Mucosa of descending colon (tissue), 3 donors: ENCODE data around the gene NUP153. TPM values are rescaled to one million over a fixed set of nuclear protein-coding genes. Genes with fewer than 3 reads are reported as not detected.
"Not testable (repeated sequence)": the region's sequence is repeated elsewhere in the genome, so short reads cannot be mapped to it uniquely, and the experiment has no call there.

Experiments
- ATAC-seq: fragments of 200-7000 bp; cut with Tn5 transposase; one replicate; pipeline ENCODE4 v1.9.1; 2020; ENCODE audit warnings: mild to moderate bottlenecking, moderate library complexity
- DNase-seq, 3 donors: peaks; one replicate each; pipeline ENCODE4 v3.0.0-alpha.2; 2020
- H3K36me3 ChIP-seq: fragments of 200-600 bp; one replicate; pipeline ENCODE4 v1.8.0; 2021; ENCODE audit warnings: low read depth, mild to moderate bottlenecking
- H3K4me1 ChIP-seq: fragments of 200-600 bp; one replicate; pipeline ENCODE4 v1.8.0; 2021; ENCODE audit warnings: low read depth, mild to moderate bottlenecking
- H3K4me3 ChIP-seq: fragments of 200-600 bp; one replicate; pipeline ENCODE4 v1.8.0; 2021; ENCODE audit warnings: mild to moderate bottlenecking
- H3K9me3 ChIP-seq: fragments of 200-600 bp; one replicate; pipeline ENCODE4 v1.8.0; 2021; ENCODE audit warnings: mild to moderate bottlenecking
- intact Hi-C, 2 donors: fragments of 100-400 bp; cut with DNase I in 1 of 2; cut with micrococcal nuclease in 1 of 2; formaldehyde crosslinking; loops; one replicate each; pipeline versions ENCODE4 v1.11.0 to v1.11.1; 2022; cut with DNase I, micrococcal nuclease
- long read RNA-seq, 2 donors: library from polyadenylated mRNA; unstranded; transcript quantifications; one replicate each; pipeline ENCODE4 v2.0.0, GENCODE V29; 2019 to 2021
- total RNA-seq, 3 donors: library from RNA; stranded (reverse); fragmentation: NEBNext Ultra II Directional in 2 of 3; extraction: Animal tissue kit (Norgen Biotek cat#: 25700) in 2 of 3; gene quantifications; one replicate each; pipeline versions ENCODE4 v1.2.1 to v1.2.4, GENCODE V29; 2021 to 2023
- TF ChIP-seq, protein P1 (sequence below): fragments of 200-600 bp; IDR thresholded peaks from one replicate; pipeline ENCODE4 v1.8.0; 2022; ENCODE audit warnings: antibody characterized with exemption, mild to moderate bottlenecking
- donor health status: DM: no; HTN: no; CAD: no; lungs with moderate emphysema.
- donor health status: DM: no; HTN: no; CAD: no.
- donor health status: DM: no; HTN: yes; CAD: no.

Gene NUP153
- 10 to 100 TPM; 29.8 to 34.0 (median 33.3) TPM for total RNA-seq
- long read RNA-seq, donor 1, full-length matches to known transcripts, result 3 of 17 reads
- long read RNA-seq, donor 1, partial matches to known transcripts, result 8 of 17 reads
- long read RNA-seq, donor 1, other reads (novel, unspliced or antisense), result 6 of 17 reads
- long read RNA-seq, donor 2, partial matches to known transcripts, result 1 of 1 reads
- long read RNA-seq, donor 2, other reads (novel, unspliced or antisense), result 0 of 1 reads

DNA sequence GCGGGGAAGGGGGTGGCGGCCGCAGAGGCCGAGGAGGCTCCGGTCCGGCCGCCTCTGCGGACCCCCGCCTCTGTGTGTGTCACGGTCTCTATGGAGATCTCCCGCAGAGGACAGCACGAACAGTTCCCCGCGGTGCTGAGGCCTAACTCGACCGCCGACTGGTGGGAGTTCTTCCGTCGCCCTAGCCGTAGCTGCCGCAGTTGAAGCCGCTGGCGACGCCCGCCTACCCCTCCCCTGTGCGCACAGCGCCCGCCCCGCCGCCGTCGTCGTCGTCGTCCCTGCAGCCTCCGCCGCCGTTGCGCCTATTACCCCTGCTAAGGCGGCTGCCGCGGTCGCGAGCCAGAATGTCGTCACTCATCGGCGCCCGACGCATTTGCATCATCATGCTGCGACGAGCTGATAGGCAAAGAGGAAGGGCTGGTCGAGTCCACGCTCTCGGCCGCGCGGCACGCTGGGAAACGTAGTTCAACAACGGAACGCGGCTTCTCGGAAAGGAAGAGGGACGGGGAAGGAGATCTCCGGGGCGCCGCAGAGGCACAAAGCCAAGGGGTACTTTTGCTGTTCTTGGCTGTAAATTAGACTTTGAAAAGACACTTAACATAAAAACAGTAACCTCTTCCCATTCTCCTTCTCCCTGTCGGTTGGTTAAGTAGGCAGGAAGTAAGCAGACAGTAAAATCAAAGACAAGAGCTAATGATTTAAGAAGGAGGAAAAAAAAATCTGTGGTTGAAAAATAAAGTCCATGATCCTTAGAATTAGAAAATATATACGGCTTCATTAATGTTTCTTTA is at the start of gene NUP153:
NUP153 (minus strand) TSS at position 346 of the 791 bp plus-strand sequence. CDS start 538 bp downstream, outside the sequence.
- Histone ChIP-seq H3K4me3 (peak within 1 kb of the TSS; percentile 94), H3K4me1 (peaks cover 23% of the 10 kb centered on the region), H3K36me3 (peaks cover 9% of the 10 kb centered on the region), H3K9me3 (no peaks in the 10 kb centered on the region)
- DNase-seq, result peak; percentile 99 to 100 (median 100)
- ATAC-seq, result peak; percentile 93
- intact Hi-C loops, result no loop called here
- TF ChIP-seq, protein P1, sequence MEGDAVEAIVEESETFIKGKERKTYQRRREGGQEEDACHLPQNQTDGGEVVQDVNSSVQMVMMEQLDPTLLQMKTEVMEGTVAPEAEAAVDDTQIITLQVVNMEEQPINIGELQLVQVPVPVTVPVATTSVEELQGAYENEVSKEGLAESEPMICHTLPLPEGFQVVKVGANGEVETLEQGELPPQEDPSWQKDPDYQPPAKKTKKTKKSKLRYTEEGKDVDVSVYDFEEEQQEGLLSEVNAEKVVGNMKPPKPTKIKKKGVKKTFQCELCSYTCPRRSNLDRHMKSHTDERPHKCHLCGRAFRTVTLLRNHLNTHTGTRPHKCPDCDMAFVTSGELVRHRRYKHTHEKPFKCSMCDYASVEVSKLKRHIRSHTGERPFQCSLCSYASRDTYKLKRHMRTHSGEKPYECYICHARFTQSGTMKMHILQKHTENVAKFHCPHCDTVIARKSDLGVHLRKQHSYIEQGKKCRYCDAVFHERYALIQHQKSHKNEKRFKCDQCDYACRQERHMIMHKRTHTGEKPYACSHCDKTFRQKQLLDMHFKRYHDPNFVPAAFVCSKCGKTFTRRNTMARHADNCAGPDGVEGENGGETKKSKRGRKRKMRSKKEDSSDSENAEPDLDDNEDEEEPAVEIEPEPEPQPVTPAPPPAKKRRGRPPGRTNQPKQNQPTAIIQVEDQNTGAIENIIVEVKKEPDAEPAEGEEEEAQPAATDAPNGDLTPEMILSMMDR, result peak; percentile 6

DNA sequence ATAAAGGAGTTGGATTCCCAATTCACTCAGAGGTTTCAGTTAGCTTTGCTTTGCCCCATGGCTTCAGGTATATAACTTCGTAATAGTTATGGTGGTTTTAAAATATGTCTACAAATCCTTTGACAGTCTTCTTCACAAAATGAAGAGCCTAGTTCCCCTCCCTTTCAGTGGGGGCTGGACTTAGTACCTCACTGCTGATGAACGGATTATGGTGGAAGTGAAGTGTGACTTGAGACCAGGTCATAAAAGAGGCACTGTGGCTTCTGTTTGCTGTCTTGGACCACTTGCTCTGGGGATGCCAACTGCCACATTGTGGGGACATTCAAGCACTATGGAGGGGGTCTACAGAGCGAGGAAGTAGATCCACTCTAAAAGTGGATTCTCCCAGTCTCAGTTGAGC is 47.5 kb upstream of the NUP153 start:
- no peak for ATAC-seq
- no peaks in the 10 kb centered on the region for H3K36me3 ChIP-seq
- no peak for DNase-seq
- TF ChIP-seq, protein P1, result no peak
- H3K9me3 ChIP-seq, result no peaks in the 10 kb centered on the region
- intact Hi-C loops, result no loop called here
- no peaks in the 10 kb centered on the region for H3K4me1 ChIP-seq
- H3K4me3 ChIP-seq, result no peak overlapping the region

DNA sequence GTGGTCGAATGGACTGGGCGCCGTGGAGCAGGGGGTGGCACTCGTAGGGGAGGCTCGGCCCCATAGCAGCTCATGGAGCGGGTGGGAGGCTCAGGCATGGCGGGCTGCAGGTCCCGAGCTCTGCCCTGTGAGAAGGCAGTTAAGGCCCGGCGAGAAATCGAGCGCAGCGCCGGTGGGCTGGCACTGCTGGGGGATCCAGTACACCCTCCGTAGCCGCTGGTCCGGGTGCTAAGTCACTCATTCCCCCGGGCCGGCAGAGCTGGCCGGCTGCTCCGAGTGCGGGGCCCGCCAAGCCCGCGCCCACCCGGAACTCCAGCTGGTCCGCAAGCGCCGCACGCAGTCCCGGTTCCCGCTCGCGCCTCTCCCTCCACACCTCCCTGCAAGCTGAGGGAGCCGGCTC is 38.6 kb upstream of the NUP153 start:
- H3K4me1 ChIP-seq, ATAC-seq, H3K4me3 ChIP-seq, H3K36me3 ChIP-seq, intact Hi-C loops, H3K9me3 ChIP-seq, DNase-seq: not testable (repeated sequence)

DNA sequence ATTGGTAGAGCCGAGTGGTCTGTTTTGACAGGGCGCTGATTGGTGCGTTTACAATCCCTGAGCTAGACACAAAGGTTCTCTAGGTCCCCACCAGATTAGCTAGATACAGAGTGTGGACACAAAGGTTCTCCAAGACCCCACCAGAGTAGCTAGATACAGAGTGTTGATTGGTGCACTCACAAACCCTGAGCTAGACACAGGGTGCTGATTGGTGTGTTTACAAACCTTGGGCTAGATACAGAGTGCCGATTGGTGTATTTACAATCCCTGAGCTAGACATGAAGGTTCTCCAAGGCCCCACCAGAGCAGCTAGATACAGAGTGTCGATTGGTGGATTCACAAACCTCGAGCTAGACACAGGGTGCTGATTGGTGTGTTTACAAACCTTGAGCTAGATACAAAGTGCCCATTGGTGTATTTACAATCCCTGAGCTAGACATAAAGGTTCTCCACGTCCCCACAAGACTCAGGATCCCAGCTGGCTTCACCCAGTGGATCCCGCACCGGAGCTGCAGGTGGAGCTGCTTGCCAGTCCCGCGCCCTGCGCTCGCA is 38.1 kb upstream of the NUP153 start:
- DNase-seq, intact Hi-C loops, H3K36me3 ChIP-seq, ATAC-seq, H3K4me3 ChIP-seq, H3K4me1 ChIP-seq, H3K9me3 ChIP-seq: not testable (repeated sequence)

DNA sequence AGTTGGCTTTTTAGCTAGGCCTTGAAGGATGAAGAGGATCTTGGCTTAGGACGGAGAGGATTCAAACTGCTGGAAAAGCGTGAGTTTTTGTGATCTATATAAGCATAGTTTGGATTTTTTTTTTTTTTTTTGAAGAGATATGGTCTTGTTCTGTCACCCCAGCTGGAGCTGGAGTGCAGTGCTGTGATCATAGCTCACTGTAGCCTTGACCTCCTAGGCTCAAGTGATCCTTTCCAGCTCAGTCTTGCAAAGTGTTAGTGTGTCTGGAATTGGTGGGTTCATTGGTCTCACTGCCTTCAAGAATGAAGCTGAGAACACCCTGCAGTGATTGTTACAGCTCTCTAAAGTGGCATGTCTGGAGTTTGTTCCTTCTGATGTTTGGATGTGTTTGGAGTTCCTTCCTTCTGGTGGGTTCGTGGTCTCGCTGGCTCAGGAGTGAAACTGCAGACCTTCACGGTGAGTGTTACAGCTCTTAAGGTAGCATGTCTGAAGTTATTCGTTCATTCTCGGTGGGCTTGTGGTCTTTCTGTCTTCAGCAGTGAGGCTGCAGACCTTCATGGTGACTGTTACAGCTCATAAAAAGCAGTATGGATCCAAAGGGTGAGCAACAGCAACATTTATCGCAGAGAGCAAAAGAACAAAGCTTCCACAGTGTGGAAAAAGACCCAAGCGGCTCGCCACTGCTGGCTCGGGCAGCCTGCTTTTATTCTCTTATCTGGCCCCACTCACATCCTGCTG is 37.5 kb upstream of the NUP153 start:
- H3K4me3 ChIP-seq, result no peak overlapping the region
- no peaks in the 10 kb centered on the region for H3K36me3 ChIP-seq
- intact Hi-C loops, result no loop called here
- H3K4me1 ChIP-seq, result no peaks in the 10 kb centered on the region
- H3K9me3 ChIP-seq, result no peaks in the 10 kb centered on the region
- TF ChIP-seq, protein P1, result no peak
- ATAC-seq (no peak), DNase-seq (no peak)

DNA sequence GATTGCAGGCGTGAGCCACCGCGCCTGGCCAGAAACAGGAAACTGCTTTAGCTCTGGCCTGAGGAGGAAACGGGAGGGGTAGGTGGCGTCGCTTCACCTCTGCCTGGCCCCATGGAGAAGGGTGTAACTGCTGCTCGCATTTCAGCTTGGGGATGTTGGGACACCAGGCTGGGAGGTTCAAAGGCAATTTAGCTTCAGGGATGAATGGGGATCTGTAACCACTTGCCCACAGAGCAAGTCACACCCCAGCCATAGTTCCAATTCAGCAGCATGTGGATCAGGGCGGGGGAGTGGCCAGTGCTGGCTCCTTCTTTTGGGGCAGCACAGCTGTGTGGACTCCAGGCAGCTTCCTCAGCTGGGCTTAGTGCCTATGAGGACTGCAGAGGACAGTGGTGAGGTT is 34.8 kb upstream of the NUP153 start:
- no peak overlapping the region for H3K4me3 ChIP-seq
- TF ChIP-seq, protein P1, result no peak
- no peaks in the 10 kb centered on the region for H3K36me3 ChIP-seq
- DNase-seq, result no peak
- intact Hi-C loops, result no loop called here
- H3K9me3 ChIP-seq, result peaks cover 23% of the 10 kb centered on the region
- no peaks in the 10 kb centered on the region for H3K4me1 ChIP-seq
- ATAC-seq, result no peak
